NCI-H446 treated with DMSO at 0.1 percent for 48 hours (cell line): ENCODE data around the gene MGMT.

ENCODE experiments used
- DNase-seq: peaks from one replicate; lab custom pipeline; 2025; lab: John Stamatoyannopoulos, UW

The MGMT gene

DNA sequence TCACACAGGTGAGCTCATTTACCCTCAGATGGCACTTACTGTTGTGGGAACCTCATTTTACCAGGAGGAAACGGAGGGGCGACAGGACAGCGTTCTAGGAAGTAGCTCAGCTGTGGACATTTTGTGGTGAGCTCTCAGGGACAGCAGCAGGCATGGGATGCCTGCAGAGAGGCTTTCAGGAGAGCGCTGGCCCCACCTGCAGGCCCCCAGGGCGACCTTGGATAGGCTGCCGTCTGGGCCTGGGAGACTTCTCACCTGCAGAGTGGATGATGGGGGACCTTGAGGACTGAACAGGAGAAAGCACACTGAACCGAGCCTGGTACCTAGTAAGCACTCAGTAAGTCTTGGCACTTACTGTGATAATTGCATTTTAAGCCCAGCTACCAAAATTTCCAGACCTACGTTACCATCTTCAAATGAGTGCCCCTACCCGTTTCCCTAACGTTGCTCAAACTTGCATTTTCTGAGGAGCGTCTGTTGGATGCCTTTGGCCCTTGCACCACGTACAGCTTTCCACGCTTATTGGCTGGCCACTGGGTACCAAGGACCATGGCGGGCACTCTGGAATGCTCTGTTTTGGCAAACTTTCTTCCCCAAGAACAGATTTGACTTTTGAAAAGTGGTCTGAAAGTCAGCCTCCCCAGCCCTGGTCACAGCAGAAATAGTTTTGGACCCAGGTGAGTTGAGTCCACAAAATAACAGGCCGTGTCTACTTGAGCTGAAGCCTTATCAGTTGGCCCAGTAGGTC, 273.7 kb downstream of the MGMT start:
- no peak for DNase-seq

DNA sequence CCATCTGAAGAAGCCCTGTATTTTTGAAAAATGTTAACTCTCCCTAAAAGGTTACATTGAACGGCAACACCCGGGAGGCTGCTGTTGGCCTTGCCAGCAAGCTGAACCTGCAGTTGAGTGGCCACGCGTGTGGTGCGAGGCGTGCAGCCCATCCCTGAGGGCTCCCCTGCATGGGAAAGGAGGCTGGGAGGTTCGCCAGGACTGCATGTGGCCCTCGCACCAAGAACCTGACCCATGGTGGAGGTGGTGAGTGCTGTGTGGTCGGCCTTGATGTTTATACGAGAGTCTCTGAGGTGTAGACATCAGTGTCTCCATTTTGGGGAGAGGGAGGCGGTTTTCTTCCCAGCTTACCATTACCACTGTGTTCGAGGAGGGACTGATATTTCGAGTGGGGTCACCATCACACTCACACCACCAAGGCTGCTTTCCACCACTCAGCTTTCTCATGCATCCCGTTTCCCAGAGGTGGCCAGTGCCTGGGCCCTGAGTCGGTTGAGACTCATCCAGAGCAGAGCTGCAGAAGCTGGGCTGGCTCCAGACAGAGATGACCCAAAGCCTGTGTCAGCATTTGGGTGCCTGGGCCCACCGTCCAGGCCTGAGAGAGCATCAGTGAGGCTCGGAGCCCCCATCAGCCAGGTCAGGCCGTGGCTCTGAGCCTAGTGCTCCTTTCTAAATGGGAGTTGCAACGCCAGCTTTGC, 274.4 kb downstream of the MGMT start:
- no peak for DNase-seq

DNA sequence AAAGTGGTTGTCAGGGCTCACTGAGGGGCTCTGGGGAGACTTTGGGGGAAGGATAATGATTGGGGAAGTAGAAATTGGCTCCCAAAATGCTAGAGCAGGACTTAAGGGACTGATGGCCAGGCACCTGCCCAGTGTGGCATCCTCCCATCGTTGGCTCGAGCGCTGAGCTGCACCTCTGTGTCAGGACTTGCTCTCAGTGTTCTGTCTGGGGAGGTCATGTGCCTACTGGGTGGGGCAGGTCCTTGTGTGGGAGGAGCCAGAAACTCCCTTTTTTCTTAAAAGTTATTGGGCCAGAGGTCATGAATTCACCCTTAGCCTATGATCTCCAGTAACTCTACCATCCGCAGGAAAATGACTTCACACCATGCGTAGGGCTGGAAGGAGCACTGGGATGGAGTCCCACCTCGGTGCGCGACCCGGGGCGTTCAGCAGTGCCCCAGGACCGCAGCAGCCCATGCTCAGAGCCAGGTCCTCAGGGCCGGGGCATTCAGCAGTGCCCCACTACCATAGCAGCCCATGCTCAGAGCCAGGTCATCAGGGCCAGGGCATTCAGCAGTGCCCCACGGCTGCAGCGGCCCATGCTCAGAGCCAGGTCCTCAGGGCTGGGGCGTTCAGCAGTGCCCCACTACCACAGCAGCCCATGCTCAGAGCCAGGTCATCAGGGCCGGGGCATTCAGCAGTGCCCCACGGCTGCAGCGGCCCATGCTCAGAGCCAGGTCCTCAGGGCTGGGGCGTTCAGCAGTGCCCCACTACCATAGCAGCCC, 275.1 kb downstream of the MGMT start:
- no peak for DNase-seq

DNA sequence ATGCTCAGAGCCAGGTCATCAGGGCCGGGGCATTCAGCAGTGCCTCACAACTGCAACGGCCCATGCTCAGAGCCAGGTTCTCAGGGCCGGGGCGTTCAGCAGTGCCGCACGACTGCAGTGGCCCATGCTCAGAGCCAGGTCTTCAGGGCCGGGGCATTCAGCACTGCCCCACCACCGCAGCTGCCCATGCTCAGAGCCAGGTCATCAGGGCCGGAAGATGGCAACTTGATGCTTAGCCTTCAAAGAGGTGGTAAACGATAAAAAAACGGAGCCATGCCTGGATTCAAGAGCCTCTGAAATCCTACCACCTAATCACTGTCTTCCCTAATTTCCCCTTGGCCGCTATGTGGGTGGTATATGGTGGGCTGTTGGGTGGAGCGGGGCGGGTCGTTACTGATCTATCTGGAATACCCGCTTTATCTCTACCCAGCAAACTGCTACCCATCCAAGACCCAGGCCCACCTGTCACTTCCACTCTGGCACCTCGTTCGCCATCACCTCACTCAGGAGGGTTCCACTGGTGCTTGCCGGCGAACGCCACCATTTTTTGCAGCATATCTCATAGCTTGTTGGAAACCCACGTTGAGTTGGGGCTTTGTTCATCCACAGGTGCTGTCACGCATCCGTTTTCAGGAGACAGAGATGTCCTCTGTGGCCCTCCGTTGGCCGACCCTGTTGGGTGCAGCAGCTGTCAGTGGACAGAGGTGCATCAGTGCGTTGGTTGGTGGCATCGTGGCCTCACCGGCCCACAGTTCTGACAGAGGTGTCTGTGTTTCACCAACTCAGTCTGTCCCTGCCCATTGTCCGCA, 275.9 kb downstream of the MGMT start:
- no peak for DNase-seq

DNA sequence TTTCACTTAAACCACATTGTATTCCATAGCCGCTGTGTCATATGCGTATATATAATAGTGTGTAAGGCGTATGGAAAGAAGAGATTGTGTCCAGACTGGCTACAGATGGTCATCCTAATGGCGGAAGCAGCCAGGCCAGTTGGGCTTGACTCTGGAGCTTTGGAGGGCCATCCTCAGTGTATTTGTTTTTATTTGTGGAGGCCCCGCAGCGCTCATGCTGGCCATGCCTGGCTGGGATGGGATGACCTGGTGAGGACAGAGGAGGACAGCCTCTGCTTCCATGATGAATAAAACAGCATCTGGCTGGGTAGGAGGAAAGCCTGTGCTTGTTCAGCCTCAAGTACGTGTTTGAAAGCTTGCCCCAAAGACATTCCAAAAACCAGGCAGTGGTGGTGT, 276.7 kb downstream of the MGMT start:
- no peak for DNase-seq

DNA sequence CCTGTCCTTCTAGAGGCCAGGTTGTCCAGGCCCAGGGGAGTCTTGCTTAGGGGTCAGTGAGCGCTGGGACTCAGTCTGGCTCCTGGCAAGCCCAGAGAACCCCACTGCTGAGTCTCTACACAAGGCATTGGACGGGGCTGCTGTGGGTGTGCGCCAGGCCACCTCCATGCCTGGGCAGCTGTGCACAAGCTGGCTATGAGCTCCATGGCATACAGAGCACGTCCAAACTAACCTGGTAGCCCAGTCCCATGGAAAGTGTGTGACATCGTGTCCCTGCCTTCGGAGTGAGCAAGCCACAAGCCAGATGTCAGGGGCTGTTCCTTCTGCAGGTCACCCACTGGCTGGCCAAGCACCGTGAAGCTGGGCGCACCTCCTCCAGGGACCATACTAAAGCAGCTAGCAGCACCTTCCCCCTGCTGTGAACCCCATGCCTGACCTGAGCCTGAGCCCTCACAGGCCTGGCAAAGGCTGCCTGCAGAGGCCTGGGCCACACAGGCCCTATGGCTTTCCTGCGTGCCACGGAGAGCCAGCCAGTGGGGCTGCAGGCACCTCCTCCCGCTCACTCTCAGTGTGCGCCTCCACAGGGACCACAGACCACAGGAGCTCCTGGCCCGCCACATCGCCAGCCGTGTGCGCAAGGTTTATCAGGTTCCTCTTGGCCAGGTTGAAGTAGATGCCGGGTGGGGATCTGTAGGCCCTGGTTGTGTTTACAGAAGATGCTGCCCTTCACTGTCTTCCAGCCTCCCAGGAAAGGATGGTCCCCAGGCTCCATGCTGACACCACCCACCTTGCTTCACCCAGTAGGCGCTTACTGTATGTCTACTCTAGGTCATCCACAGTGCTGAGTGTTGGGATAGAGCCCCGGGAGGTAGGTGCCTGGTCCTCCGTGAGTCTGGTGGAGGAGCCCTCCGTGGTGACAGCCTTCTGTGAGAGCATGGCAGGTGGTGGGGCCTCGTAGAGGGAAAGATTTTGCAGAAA, 277.4 kb downstream of the MGMT start:
- no peak for DNase-seq

DNA sequence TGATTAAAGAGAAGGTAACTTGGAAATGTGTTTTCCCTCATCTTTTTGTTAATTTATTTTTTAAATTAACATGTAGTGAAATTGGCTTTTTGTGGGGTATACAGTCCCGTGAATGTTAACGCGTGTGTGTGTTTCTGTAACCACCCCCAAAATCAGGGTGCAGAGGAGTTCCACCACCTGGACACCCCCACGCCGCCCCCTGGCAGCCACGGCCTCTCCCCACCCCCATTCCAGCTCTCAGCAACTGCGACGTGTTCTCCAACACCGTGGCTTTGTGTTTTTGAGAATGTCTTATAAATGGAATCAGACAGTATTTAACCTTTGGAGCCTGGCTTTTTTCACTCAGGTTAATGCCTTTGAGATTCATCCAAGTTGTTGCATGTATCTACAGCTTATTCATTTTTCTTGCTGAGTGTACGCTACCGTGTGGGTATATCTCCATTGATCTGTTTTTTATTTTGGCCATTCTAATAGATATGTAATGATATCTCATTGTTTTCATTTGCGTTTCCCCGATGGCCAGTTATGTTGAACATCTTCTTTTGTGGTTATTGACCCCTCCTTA, 278.2 kb downstream of the MGMT start:
- DNase-seq: no peak

DNA sequence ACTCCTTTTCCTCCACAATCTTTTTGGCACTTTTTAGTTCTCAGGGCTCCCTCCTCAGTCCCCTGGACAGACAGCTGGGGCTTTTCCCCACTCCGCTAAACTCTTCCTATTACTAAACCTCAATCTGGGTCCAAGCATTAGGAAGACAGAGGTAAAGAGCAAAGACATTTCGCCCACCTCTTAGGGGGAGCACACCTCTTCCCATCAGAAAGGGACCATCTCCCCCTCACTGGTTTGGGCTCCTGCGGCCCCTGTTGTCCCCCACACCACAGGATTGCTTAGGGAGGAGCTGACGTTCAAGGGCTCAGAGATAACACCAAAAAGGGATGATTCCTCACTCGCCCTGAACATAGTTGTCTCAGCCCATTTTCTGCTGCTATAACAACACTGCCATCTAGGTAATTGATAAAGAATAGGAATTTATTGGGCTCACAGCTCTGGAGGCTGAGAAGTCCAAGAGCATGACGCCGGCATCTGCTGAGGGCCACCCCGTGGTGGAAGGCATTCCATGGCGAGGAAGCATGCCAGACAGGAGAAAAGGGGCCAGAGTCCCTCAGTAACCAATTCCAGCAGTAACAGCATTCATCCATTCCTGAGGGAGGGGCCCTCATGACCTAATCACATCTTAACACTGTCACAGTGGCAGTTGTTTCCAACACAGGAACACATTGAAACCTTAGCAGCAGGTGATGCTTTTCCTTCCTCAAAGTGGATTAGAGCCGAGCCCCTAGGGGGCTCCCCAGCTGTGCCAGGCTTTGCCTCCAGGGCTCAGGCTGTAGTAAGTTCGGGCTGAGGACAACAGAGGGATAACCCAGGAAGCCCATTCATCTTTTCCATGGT, 287.4 kb downstream of the MGMT start:
- DNase-seq: no peak

DNA sequence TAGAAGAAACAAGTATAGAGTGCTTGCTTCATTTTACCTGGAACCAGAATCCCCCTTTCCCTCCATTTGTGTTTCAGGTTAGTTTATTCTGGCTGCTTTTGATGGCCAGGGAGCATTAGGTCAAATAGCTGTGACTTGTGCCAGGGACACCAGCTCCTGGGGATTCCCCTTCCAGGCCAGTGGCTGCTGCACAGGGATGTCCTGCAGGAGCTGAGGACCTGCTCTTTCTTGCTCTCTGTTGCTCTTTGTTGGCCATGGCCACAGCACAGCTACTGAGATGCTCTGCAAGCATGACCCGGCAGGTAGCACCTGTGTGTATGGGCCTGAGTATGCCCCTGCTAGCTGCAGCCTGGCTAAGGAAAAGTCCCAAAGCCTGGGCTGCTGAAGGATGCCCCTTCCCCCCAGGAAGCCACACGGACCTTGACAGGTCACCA, 288.1 kb downstream of the MGMT start:
- DNase-seq: no peak

DNA sequence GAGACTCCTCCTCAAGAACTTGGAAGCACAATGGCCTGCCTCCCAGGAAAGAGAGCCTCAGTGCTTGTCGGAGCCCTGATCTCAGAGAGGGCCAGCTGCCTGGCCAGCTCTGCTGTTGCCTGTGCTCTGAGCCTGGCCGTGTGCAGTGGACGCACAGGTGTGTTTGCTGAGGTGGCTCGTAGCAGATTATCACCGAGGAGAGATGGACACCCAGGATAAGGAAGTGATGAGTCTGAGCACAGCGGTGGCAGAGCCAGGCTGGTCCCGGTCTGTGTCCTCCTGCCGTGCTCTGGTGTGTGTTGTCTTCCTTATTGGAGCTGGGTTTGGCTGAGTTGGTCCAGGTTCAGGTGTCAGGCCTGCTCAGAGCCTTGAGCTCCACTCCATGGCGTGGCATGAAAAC, 288.6 kb downstream of the MGMT start:
- no peak for DNase-seq

DNA sequence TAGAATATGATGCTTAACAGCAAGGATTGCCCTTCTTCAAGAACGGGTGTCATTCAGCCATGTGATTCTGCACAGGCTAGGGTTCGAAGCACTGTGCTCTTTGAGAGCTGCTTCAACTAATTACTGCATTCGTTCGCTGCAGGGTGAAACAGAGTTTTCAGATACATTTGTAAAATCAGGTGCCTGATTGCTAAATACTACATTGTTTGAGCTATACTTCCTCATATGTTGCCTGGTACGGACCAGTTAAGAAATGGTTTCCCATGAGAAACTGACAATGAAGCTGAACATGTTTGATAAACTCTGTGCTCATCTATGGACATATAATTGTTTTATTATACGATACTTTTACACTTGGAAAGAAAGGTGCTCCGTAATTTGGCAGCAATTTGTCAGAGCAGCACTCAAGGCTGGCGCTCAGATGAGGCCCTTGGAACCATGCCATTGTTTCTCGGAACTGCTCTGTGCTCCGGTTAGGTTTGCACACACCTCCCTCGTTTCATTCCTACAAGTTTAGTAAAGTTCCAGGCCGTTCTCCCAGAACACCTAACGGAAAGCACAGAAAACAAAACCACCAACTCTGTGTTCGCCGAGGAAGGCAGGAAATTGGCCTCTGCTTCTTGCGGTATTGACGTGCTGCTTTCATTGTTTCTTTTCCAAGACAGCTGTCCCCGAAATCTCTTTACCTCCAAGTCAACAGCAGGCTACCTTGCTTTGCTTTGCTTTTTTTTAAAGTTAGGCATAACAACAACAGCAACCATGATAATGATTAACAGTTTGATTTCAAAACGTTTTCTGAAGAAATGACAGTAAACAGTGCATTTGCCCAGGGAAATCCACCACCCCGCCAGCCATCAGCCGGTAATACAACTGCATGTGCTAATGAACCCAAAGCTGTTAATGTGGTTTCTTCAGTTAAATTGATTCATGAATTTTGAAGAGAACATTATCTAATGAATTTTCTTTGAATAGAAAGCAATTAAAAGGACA, 290.2 kb downstream of the MGMT start:
- DNase-seq: no peak

DNA sequence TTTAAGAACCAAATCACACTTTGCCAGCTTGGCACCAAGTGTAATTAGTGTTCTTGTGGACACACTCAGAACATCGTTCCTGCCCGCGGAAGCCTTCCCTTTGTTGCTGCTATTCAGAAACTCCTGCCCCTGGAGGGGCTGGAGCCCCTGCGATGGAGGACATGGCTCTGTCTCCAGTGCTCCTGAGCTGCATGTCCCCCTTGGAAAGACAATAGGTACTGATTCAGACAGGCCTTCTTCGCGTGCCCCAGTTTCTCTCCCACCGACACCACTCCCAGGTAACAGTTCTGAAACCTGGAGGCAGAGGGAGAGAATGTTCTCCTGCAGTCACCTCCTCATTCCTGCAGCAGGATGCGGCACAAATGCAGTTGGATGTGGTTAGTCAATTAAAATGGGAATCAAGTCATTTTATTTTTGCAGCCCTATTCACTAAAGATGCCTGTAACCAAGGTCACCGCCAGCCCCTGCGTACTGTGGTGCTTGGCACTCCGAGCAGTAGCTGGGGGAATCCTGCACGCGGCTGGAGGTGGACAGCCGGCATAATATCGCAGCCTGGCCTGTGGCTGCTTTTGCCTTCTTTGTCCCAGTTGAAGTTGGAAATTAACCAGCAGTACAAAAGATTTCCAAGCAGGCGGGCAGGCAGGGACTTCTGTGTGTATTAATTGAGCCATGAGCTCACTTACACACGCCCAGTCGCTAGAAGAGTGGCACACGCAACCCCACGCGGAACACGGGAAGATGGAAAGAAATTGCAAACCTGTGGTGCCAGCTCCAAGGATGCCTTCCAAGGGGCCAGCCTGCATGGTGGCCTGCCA, 291.4 kb downstream of the MGMT start:
- DNase-seq: no peak

DNA sequence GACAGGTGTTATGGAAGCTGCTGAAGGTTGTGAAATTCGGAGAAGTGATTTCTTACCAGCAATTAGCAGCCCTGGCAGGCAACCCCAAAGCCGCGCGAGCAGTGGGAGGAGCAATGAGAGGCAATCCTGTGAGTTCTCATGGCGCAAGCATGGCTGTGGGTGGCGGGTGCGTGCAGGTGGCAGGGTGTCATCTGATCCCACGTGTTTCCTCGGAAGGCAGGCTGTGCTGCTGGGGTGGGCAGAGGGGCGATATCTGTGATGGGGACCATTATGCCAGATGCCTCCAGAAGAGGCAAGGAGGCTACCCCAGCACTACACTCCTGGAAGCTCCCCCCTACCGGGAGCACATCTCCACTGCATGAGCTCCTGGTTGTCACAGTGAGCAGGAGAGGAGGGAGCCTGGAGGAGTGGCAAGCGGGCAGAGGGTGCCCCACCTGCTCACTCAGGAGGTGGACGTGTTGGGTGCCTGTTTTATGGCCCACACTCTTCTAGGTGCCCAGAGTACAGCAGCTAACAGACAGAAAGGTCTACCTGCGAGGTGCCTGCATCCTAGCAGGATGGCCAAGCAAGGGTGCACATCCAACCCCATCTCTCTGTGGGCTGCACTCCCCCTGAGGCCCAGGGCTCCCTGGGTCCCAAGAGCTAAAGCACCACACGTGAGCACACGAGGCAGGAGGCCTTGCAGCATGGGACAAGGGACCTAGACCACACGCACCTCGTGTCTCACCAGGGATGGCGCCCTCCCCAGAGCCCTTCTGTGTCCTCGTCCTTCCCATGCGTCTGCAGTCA, 292.4 kb downstream of the MGMT start:
- no peak for DNase-seq

DNA sequence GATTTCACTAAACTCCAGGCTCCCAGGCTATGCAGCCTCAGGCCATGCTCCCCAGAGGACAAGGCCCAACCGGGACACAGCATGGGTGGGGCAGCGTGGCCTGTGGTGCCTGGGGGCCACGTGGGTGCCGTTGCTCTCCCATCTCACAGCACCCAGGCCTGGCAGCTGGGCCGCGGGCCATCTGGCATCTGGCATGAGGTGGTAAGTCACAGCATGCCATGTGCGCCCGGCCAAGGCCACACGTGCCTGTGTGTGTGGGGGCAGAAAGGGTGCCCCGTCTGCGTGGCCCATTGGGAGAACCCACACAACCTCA, 292.9 kb downstream of the MGMT start:
- DNase-seq: no peak

DNA sequence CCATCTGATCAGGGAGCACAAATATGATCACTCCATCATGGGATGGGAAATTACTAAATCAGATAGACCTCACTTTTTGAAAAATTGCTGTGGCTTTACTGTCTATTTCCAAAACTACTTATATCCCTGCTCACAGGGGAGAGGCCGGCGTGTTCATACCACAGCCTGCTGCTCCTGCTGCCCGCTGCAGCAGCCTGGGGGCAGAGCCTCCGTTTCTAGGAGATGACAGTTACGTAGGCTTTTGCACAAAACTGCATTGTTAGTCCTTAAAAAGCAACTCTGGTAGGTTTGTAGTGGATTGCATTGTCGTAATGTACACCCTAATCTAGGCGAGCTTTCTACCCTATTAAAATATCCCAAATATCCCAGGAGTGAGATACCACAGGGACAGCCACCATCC, 293.4 kb downstream of the MGMT start:
- no peak for DNase-seq

DNA sequence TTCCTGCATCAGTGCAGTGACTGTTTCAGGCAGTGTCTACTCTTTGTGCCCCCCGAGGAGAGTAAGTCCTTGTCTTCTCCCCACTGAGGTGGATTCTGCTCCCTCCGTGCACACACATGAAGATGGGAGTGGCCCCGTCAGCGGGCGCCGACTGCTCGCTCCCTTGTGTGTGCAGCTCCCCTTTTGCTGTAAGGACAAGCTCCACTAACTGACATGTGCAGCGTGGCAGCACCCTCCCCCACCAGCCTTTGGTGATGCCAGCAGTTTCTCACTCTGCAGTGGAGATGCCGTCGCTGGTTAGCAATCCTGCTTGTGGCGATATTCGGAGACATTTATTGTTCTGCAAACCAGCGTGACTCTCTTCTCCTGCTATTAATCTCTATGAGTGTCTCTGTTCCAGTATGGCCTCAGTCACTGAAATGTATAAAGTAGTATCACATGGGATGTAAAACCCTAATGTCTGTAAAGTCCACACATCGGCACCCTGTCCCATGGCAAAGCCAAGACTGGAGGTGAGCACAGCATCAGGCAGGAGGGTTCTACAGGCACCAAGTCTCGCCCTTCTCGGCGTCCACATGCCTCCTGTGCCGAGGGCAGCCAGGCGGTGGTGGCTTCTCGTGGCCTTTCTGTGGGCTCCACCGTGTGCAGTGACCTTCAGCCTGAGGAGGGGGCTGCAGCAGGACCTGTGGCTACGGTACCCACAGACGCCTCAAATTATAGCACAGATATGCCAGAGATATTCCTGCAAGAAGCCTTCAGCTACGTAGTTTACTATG, 294.3 kb downstream of the MGMT start:
- DNase-seq: no peak
